DOHH2 (cell line): ENCODE results near the gene GRIA1.

Source experiments
- H3F3A ChIP-seq: fragments of 200-600 bp; sonication (generic), shearing (Covaris generic); 2 replicates; pipeline ENCODE4 v1.6.0; 2016; ENCODE audit warnings: antibody characterized with exemption, mild to moderate bottlenecking; ENCODE audit not compliant: control insufficient read depth, insufficient read depth
- H3K27ac ChIP-seq: fragments of 200-600 bp; sonication (generic); 2 replicates; pipeline ENCODE4 v1.5.1; 2014; ENCODE audit warnings: low read depth, mild to moderate bottlenecking, low read length, moderate library complexity
- H3K27me3 ChIP-seq: fragments of 200-600 bp; sonication (generic); 2 replicates; pipeline ENCODE4 v1.6.1; 2014; ENCODE audit warnings: mild to moderate bottlenecking, low read length, mixed read lengths; ENCODE audit not compliant: control insufficient read depth
- H3K36me3 ChIP-seq: fragments of 200-600 bp; sonication (generic); 2 replicates; pipeline ENCODE4 v1.6.1; 2014; ENCODE audit warnings: mild to moderate bottlenecking, low read length, moderate library complexity, mixed read lengths; ENCODE audit not compliant: control insufficient read depth
- H3K4me1 ChIP-seq: fragments of 200-600 bp; sonication (generic); 2 replicates; pipeline ENCODE4 v1.6.1; 2014; ENCODE audit warnings: mild to moderate bottlenecking, low read length, mixed read lengths; ENCODE audit not compliant: control insufficient read depth
- H3K4me2 ChIP-seq: fragments of 200-600 bp; sonication (generic); 2 replicates; pipeline ENCODE4 v1.6.0; 2014; ENCODE audit warnings: mild to moderate bottlenecking, low read length, moderate library complexity
- H3K4me3 ChIP-seq: fragments of 200-600 bp; sonication (generic); 2 replicates; pipeline ENCODE4 v1.5.1; 2014; ENCODE audit warnings: mild to moderate bottlenecking, low read length, mixed read lengths
- H3K79me2 ChIP-seq: fragments of 200-600 bp; sonication (generic); 2 replicates; pipeline ENCODE4 v1.6.1; 2014; ENCODE audit warnings: mild to moderate bottlenecking, low read length, mixed read lengths; ENCODE audit not compliant: control insufficient read depth
- H3K9me2 ChIP-seq: fragments of 200-600 bp; sonication (generic); replicated peaks from 2 replicates; pipeline ENCODE4 v1.6.1; 2014; ENCODE audit warnings: mild to moderate bottlenecking, low read length, mixed read lengths; ENCODE audit not compliant: control insufficient read depth
- H3K9me3 ChIP-seq: fragments of 200-600 bp; sonication (generic); 2 replicates; pipeline ENCODE4 v1.6.1; 2014; ENCODE audit warnings: antibody characterized with exemption, low read length, mixed read lengths; ENCODE audit not compliant: control insufficient read depth, insufficient read depth
- H4K20me1 ChIP-seq: fragments of 200-600 bp; sonication (generic); 2 replicates; pipeline ENCODE4 v1.6.0; 2014; ENCODE audit warnings: low read depth, mild to moderate bottlenecking, antibody characterized with exemption, low read length, moderate library complexity; ENCODE audit not compliant: control insufficient read depth, insufficient read depth
- EZH2phosphoT487 ChIP-seq: fragments of 200-600 bp; sonication (generic); IDR thresholded peaks from 2 replicates; pipeline ENCODE4 v1.6.1; 2017; ENCODE audit warnings: borderline replicate concordance, mild to moderate bottlenecking, antibody characterized with exemption, low read length, moderate library complexity, mixed read lengths
- TF ChIP-seq, protein P1 (sequence below): fragments of 200-600 bp; sonication (generic); IDR thresholded peaks from one replicate; pipeline ENCODE4 v1.5.1; 2014; ENCODE audit warnings: antibody characterized with exemption, mild to moderate bottlenecking, low read depth, low read length; ENCODE audit not compliant: poor library complexity, severe bottlenecking

Gene GRIA1

DNA sequence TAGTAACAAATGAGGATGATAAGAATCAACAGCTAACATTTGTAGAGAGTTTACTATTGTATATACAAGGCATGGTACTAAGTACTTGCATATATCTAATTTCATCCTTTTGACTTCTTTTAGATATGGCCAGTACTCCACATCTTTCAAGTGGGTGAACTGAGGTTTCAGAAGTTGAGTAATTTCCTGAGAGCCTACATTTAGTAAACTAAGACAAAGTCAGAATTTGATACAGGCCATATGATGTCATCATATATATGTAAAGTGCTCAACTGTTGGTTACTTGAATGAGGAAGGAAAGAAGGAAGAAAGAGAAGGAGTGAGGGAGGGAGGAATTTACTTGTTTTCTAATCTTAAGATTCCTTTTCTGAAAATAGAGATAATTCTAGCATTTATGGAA, 52.8 kb downstream of the GRIA1 start:
- TF ChIP-seq, protein P1, sequence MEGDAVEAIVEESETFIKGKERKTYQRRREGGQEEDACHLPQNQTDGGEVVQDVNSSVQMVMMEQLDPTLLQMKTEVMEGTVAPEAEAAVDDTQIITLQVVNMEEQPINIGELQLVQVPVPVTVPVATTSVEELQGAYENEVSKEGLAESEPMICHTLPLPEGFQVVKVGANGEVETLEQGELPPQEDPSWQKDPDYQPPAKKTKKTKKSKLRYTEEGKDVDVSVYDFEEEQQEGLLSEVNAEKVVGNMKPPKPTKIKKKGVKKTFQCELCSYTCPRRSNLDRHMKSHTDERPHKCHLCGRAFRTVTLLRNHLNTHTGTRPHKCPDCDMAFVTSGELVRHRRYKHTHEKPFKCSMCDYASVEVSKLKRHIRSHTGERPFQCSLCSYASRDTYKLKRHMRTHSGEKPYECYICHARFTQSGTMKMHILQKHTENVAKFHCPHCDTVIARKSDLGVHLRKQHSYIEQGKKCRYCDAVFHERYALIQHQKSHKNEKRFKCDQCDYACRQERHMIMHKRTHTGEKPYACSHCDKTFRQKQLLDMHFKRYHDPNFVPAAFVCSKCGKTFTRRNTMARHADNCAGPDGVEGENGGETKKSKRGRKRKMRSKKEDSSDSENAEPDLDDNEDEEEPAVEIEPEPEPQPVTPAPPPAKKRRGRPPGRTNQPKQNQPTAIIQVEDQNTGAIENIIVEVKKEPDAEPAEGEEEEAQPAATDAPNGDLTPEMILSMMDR = no peak
- no peak for TF ChIP-seq EZH2phosphoT487
- no peak overlapping the region for H3K27ac ChIP-seq
- H3K4me2 ChIP-seq = no peak overlapping the region

DNA sequence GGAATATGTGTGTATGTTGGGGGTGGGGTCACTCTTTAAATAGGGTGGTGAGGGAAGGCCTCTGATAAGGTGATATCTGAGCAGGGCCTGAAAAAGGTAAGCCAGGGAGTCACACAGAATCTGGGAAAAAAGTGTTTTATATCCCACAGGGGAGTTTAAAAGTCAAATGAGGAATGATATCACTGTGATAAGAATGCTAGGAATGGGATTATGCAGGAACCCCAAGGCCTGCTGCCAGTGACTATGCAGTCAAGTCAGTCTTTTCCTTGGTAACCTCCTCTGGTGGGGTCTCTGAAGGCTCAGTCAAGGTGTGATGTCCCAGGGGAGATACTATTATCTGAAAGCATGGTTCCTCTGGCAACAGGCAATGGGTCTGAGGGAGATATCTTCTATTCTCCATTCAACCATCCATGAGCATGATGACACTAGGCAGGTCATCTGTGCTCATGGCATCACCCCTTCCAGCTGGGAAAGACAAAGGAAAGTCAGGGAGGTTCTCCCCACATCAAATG, 53.5 kb downstream of the GRIA1 start:
- H3K9me3 ChIP-seq = no peaks in the 10 kb centered on the region
- no peak overlapping the region for H3K4me2 ChIP-seq
- H4K20me1 ChIP-seq = no peaks in the 10 kb centered on the region
- no peaks in the 10 kb centered on the region for H3K27me3 ChIP-seq
- no peaks in the 10 kb centered on the region for H3K36me3 ChIP-seq
- H3K27ac ChIP-seq = no peak overlapping the region
- TF ChIP-seq, protein P1 = no peak
- no peak for TF ChIP-seq EZH2phosphoT487
- no peaks in the 10 kb centered on the region for H3K79me2 ChIP-seq
- no peaks in the 10 kb centered on the region for H3K4me1 ChIP-seq
- H3K4me3 ChIP-seq = no peak overlapping the region
- no peaks in the 10 kb centered on the region for H3F3A ChIP-seq
- no peaks in the 10 kb centered on the region; the same call in 1 of the 2 replicates for H3K9me2 ChIP-seq

More for the DNA sequence above, 52.8 kb downstream of the GRIA1 start:
- H3K9me2 ChIP-seq = no peaks in the 10 kb centered on the region; the same call in 1 of the 2 replicates
- no peaks in the 10 kb centered on the region for H3K79me2 ChIP-seq
- H3K4me1 ChIP-seq = no peaks in the 10 kb centered on the region
- no peaks in the 10 kb centered on the region for H3K9me3 ChIP-seq
- H3F3A ChIP-seq = no peaks in the 10 kb centered on the region
- no peaks in the 10 kb centered on the region for H3K27me3 ChIP-seq
- no peaks in the 10 kb centered on the region for H4K20me1 ChIP-seq
- H3K4me3 ChIP-seq = no peak overlapping the region
- H3K36me3 ChIP-seq = no peaks in the 10 kb centered on the region

DNA sequence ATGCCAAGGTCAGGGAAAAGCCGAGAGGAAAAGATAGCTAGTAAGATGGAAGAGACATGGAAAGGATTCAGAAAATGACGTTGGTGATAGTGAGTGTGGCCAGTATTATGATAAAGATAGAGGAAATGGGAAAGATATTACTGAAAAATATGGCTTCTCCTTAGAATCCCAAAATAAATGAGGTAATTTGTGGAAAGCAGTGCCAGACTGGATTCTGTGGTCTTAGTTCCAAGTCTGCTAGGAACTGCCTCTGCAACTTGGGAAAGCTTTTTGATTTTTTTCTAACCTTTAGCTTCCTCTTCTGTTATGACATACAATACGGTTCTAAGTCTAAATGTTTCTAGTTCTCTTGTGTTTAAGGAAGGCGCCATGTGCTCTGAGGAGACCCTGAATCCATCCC, 54.2 kb downstream of the GRIA1 start:
- H3K27ac ChIP-seq = no peak overlapping the region

More for the DNA sequence above, 54.2 kb downstream of the GRIA1 start:
- Histone ChIP-seq H4K20me1 (no peaks in the 10 kb centered on the region), H3K4me2 (no peak overlapping the region), H3K4me1 (no peaks in the 10 kb centered on the region), H3K27me3 (no peaks in the 10 kb centered on the region), H3K4me3 (no peak overlapping the region), H3K79me2 (no peaks in the 10 kb centered on the region), H3F3A (no peaks in the 10 kb centered on the region), H3K36me3 (no peaks in the 10 kb centered on the region), H3K9me2 (no peaks in the 10 kb centered on the region; the same call in 1 of the 2 replicates), H3K9me3 (no peaks in the 10 kb centered on the region)
- TF ChIP-seq, protein P1 = no peak
- no peak for TF ChIP-seq EZH2phosphoT487
